ENCODE measurements around the gene DDAH1. TPM values are rescaled to one million over a fixed set of nuclear protein-coding genes. Genes with fewer than 3 reads are reported as not detected.

DDAH1 gene
- total RNA-seq, 1 experiment from 2014 or later = 36.3 TPM

DNA sequence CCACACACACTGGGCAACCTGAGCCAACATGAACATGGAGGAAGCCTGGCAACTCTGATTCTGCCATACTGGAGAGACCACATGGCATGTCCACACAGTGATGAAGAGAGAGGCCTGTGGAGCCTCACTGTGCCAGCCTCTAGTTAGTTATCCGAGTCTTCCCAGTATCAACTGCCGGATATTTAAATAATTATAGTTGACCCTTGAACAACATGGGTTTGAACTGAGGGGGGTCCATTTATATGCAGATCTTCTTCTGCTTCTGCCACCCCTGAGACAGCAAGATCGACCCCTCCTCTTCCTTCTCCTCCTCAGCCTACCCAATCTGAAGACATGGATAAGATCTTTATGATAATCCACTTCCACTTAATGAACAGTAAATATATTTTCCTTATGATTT is 27.8 kb downstream of the DDAH1 start:
- no peak overlapping the region for H3K4me2 ChIP-seq (ENCODE audit: insufficient read depth, insufficient read length, low read length)
- H2AFZ ChIP-seq (ENCODE audit: low read length) = no peak overlapping the region
- Mint-ChIP-seq H3K9me3 (no peaks in the 10 kb centered on the region; a peak in 1 of 5 replicates), H3K4me1 (peaks cover 18 to 21% of the 10 kb centered on the region in 2 experiments), H3K27ac (no peak overlapping the region), H3K4me3 (no peak overlapping the region), H3K36me3 (ENCODE audit: insufficient read depth in 1 of 3, low read depth in 3 of 3) (no peaks in the 10 kb centered on the region), H3K27me3 (ENCODE audit: low read depth) (no peaks in the 10 kb centered on the region)
- H2BK5ac ChIP-seq (ENCODE audit: insufficient read length, low read length) = no peak overlapping the region
- H2BK12ac ChIP-seq (ENCODE audit: insufficient read length, low read depth, low read length) = no peak overlapping the region
- H3K23me2 ChIP-seq (ENCODE audit: insufficient read length, low read depth, low read length, poor library complexity, severe bottlenecking) = no peaks in the 10 kb centered on the region
- H3K4ac ChIP-seq (ENCODE audit: low read depth, low read length) = no peak overlapping the region
- H2BK20ac ChIP-seq (ENCODE audit: low read depth, low read length, poor library complexity, severe bottlenecking) = no peak overlapping the region
- H3K56ac ChIP-seq (ENCODE audit: insufficient read length, low read depth, low read length) = no peak overlapping the region
- H2BK120ac ChIP-seq (ENCODE audit: low read depth, low read length, poor library complexity, severe bottlenecking) = no peak overlapping the region
- no peaks in the 10 kb centered on the region for H3K79me1 ChIP-seq (ENCODE audit: insufficient read depth, low read depth, low read length, poor library complexity, severe bottlenecking)
- H4K91ac ChIP-seq (ENCODE audit: insufficient read length, low read depth, low read length) = no peak overlapping the region
- WGBS (ENCODE audit: extremely low coverage, insufficient read length, low lambda C conversion rate) = no CpG with 5 or more reads among the region's 3 CpGs
- H3K14ac ChIP-seq (ENCODE audit: insufficient read depth, low read length) = no peak overlapping the region
- H3K27me3 ChIP-seq (ENCODE audit: insufficient read depth, low read length) = no peaks in the 10 kb centered on the region
- DNase-seq = no peak
- no peak overlapping the region for H3K18ac ChIP-seq (ENCODE audit: insufficient read length, low read depth, low read length)
- H3T11ph ChIP-seq (ENCODE audit: low read length) = no peak overlapping the region
- peaks cover 5% of the 10 kb centered on the region; the same call in 1 of the 2 replicates for H3K4me1 ChIP-seq (ENCODE audit: insufficient read depth, low read length)
- H2AK5ac ChIP-seq (ENCODE audit: insufficient read length, low read length) = no peak overlapping the region
- H3K27ac ChIP-seq (ENCODE audit: insufficient read length, low read depth, low read length) = no peak overlapping the region
- no peak overlapping the region for H3K23ac ChIP-seq (ENCODE audit: insufficient read length, low read depth, low read length)
- H3K9ac ChIP-seq (ENCODE audit: extremely low read depth, insufficient read length, low read length) = no peak overlapping the region
- H4K5ac ChIP-seq (ENCODE audit: insufficient read length, low read depth, low read length) = no peak overlapping the region
- H4K8ac ChIP-seq (replicated peaks; ENCODE audit: insufficient read length, low read depth, low read length) = no peak overlapping the region
- H2BK15ac ChIP-seq (ENCODE audit: low read depth, low read length) = no peak overlapping the region
- TF ChIP-seq, protein P1, sequence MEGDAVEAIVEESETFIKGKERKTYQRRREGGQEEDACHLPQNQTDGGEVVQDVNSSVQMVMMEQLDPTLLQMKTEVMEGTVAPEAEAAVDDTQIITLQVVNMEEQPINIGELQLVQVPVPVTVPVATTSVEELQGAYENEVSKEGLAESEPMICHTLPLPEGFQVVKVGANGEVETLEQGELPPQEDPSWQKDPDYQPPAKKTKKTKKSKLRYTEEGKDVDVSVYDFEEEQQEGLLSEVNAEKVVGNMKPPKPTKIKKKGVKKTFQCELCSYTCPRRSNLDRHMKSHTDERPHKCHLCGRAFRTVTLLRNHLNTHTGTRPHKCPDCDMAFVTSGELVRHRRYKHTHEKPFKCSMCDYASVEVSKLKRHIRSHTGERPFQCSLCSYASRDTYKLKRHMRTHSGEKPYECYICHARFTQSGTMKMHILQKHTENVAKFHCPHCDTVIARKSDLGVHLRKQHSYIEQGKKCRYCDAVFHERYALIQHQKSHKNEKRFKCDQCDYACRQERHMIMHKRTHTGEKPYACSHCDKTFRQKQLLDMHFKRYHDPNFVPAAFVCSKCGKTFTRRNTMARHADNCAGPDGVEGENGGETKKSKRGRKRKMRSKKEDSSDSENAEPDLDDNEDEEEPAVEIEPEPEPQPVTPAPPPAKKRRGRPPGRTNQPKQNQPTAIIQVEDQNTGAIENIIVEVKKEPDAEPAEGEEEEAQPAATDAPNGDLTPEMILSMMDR (conservative IDR thresholded peaks at IDR 0.05) = no peak
- H3K9me3 ChIP-seq (ENCODE audit: control insufficient read depth, low read depth, low read length) = no peaks in the 10 kb centered on the region
- no peaks in the 10 kb centered on the region for H4K20me1 ChIP-seq (ENCODE audit: control insufficient read depth, insufficient read depth, insufficient read length)
- no peaks in the 10 kb centered on the region for H3K79me2 ChIP-seq (ENCODE audit: insufficient read depth, low read length)

Measured in H9 (cell line).